ENCODE results near the gene JCHAIN. TPM values are rescaled to one million over a fixed set of nuclear protein-coding genes. Genes with fewer than 3 reads are reported as not detected.

Gene JCHAIN
- total and polyA plus RNA-seq, 2 of the 13 experiments (the other 11 are each of a cell fraction or from before 2014, with no cell fraction given): not detected

GRCh38 chr4:70666369-70666768, at the start of gene JCHAIN (continued):
- TF ChIP-seq KIAA2018 (CRISPR knock-in tag; IDR thresholded peaks at IDR 0.05; ENCODE audit: borderline replicate concordance): no peak
- TF ChIP-seq BRF2 (CRISPR knock-in tag; IDR thresholded peaks at IDR 0.05): no peak
- no peak for TF ChIP-seq CAMTA2 (CRISPR knock-in tag; IDR thresholded peaks at IDR 0.05; ENCODE audit: borderline replicate concordance)
- no peak for TF ChIP-seq DNMT1 (CRISPR knock-in tag; IDR thresholded peaks at IDR 0.05)
- no peak for TF ChIP-seq HOXA9 (CRISPR knock-in tag; IDR thresholded peaks at IDR 0.05; ENCODE audit: borderline replicate concordance)
- TF ChIP-seq EEA1 (CRISPR knock-in tag; IDR thresholded peaks at IDR 0.05; ENCODE audit: borderline replicate concordance): no peak
- TF ChIP-seq AFF4 (CRISPR knock-in tag; IDR thresholded peaks at IDR 0.05): no peak
- no peak for TF ChIP-seq BORCS8-MEF2B (CRISPR knock-in tag; IDR thresholded peaks at IDR 0.05)
